ENCODE results near the gene PAX6.

GRCh38 chr11:31830406-31830805, 19.3 kb upstream of the PAX6 start:
- TF ChIP-seq HDAC1 (CRISPR knock-in tag; IDR thresholded peaks at IDR 0.05), result no peak
- TF ChIP-seq SIN3B (IDR thresholded peaks at IDR 0.05; ENCODE audit: low read length), result no peak
- TF ChIP-seq FOXO1 (CRISPR knock-in tag; IDR thresholded peaks at IDR 0.05), result no peak
- no peak for TF ChIP-seq TBP (CRISPR knock-in tag; IDR thresholded peaks at IDR 0.05)
- TF ChIP-seq ZNF281 (CRISPR knock-in tag; IDR thresholded peaks at IDR 0.05; ENCODE audit: borderline replicate concordance), result no peak
- TF ChIP-seq POLR2A (IDR thresholded peaks at IDR 0.05; ENCODE audit: insufficient read depth in 1 of 2, low read depth in 2 of 2, low read length in 2 of 2), result no peak
- no peak for TF ChIP-seq YY1 (IDR thresholded peaks at IDR 0.05; ENCODE audit: insufficient read depth, insufficient replicate concordance, low read depth, low read length)
- TF ChIP-seq JUNB (CRISPR knock-in tag; IDR thresholded peaks at IDR 0.05; ENCODE audit: borderline replicate concordance), result no peak
- no peak for TF ChIP-seq THAP7 (CRISPR knock-in tag; IDR thresholded peaks at IDR 0.05)
- no peak for TF ChIP-seq ZNF121 (CRISPR knock-in tag; IDR thresholded peaks at IDR 0.05)
- TF ChIP-seq FOXP1 (IDR thresholded peaks at IDR 0.05), result no peak
- no peak for TF ChIP-seq FOXP1 (CRISPR knock-in tag; IDR thresholded peaks at IDR 0.05)
- TF ChIP-seq ETV6 (CRISPR knock-in tag; conservative IDR thresholded peaks at IDR 0.05), result no peak
- TF ChIP-seq ZGPAT (CRISPR knock-in tag; IDR thresholded peaks at IDR 0.05), result no peak
